PC-9 (cell line): Measurements from ENCODE around the gene EPS15.

ENCODE experiments used
- EZH2 ChIP-seq: fragments of 200-600 bp; sonication (generic); IDR thresholded peaks from 2 replicates; pipeline ENCODE4 v1.8.0; 2017; ENCODE audit warnings: antibody characterized with exemption, low read depth
- TF ChIP-seq, protein P1 (sequence below): fragments of 200-600 bp; sonication (generic); conservative IDR thresholded peaks from 2 replicates; pipeline ENCODE4 v1.6.1; 2017; ENCODE audit warnings: mixed run types, antibody characterized with exemption, mild to moderate bottlenecking, moderate library complexity

DNA sequence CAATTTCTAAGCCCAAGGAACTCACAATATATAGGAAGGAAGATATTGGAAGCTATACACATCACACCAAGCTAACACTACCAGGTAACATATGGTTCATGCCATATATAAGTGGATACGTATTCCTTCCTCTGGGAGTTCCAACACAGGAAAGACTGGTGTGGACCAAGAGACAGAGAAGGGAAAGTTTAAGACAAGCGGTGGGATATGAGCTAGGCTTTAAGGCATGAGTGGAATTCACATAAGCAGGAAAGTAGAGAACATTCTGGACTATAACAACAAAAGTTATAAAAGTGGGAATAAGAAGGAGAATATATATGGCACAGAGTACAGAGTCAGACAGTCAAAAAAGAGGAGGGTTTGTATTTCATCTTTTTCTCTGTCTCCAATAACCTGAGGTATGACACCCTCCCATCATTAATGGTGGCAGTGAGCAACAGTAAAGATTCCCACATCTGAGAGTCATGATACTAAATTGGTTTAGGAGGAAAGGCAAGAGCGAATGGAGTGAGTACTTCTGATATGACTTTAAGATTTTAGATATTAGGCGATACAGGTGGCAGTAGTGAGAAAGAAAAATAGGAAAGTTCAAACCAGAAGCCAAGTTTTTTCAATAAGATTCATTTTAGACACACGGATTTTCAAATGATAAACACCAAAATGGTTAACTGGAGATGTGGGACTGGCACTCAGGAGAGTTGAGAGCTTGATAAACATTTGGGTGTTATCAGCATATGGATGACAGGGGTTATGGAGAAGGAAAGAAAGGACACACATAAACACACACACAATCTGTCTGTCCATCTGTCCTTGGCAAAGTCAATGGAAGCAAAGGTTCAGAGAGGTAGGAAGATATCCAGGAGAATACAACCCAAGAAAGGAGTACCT is 101.3 kb downstream of the EPS15 start:
- TF ChIP-seq, protein P1, sequence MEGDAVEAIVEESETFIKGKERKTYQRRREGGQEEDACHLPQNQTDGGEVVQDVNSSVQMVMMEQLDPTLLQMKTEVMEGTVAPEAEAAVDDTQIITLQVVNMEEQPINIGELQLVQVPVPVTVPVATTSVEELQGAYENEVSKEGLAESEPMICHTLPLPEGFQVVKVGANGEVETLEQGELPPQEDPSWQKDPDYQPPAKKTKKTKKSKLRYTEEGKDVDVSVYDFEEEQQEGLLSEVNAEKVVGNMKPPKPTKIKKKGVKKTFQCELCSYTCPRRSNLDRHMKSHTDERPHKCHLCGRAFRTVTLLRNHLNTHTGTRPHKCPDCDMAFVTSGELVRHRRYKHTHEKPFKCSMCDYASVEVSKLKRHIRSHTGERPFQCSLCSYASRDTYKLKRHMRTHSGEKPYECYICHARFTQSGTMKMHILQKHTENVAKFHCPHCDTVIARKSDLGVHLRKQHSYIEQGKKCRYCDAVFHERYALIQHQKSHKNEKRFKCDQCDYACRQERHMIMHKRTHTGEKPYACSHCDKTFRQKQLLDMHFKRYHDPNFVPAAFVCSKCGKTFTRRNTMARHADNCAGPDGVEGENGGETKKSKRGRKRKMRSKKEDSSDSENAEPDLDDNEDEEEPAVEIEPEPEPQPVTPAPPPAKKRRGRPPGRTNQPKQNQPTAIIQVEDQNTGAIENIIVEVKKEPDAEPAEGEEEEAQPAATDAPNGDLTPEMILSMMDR: no peak
- no peak for TF ChIP-seq EZH2
